H1 (cell line): Measurements from ENCODE around the gene MT1F. TPM values are rescaled to one million over a fixed set of nuclear protein-coding genes. Genes with fewer than 3 reads are reported as not detected.

ENCODE experiments used
- CTCF ChIA-PET: fragments of 300-600 bp; sonication (Branson Sonifier 250); formaldehyde crosslinking; loops from one replicate; lab custom pipeline; 2021; ENCODE audit not compliant: partially characterized antibody; lab: Charles Lee
- POLR2A ChIA-PET: fragments of 300-600 bp; sonication (Branson Sonifier 250); formaldehyde crosslinking; loops from one replicate; lab custom pipeline; 2021; ENCODE audit warnings: inconsistent platforms; ENCODE audit not compliant: partially characterized antibody; lab: Charles Lee
- DNase-seq, 2 experiments: peaks; one replicate each; pipeline versions ENCODE4 v3.0.0 to v3.0.0-alpha.2; 2010 to 2022; ENCODE audit warnings: low spot score in 2 of 2, low read depth in 1 of 2, mixed read lengths in 1 of 2
- FAIRE-seq: peaks from 2 replicates; lab custom pipeline; 2011; peaks lifted over from hg19 to GRCh38; lab: Jason Lieb, UNC
- H2AFZ ChIP-seq: 2 replicates; pipeline ENCODE4 v1.8.1; 2012; ENCODE audit warnings: low read length, inconsistent platforms
- H2AK5ac ChIP-seq: 2 replicates; pipeline ENCODE4 v1.6.1; 2013; ENCODE audit warnings: low read depth, low read length
- H2BK120ac ChIP-seq: replicated peaks from 2 replicates; pipeline ENCODE3; 2013; ENCODE audit warnings: low read depth, low read length, inconsistent platforms
- H2BK12ac ChIP-seq: 2 replicates; pipeline ENCODE4 v1.6.1; 2013; ENCODE audit warnings: low read depth, low read length
- H2BK15ac ChIP-seq: 2 replicates; pipeline ENCODE4 v1.6.1; 2013; ENCODE audit warnings: low read length
- H2BK20ac ChIP-seq: 2 replicates; pipeline ENCODE4 v1.6.1; 2013; ENCODE audit warnings: low read length
- H2BK5ac ChIP-seq: 2 replicates; pipeline ENCODE4 v1.6.1; 2013; ENCODE audit warnings: low read depth, low read length
- H3K14ac ChIP-seq: 2 replicates; pipeline ENCODE4 v1.6.1; 2013; ENCODE audit warnings: inconsistent platforms; ENCODE audit not compliant: insufficient read length
- H3K18ac ChIP-seq: 2 replicates; pipeline ENCODE4 v1.6.1; 2013; ENCODE audit warnings: low read length; ENCODE audit errors: extremely low read depth
- H3K23ac ChIP-seq: 2 replicates; pipeline ENCODE4 v1.6.1; 2013; ENCODE audit warnings: inconsistent platforms; ENCODE audit not compliant: insufficient read length
- H3K23me2 ChIP-seq: 2 replicates; pipeline ENCODE4 v1.6.1; 2013; ENCODE audit warnings: low read depth, low read length
- H3K27ac ChIP-seq: 2 replicates; pipeline ENCODE4 v1.6.1; 2011; ENCODE audit warnings: low read depth, low read length, inconsistent platforms
- H3K27me3 ChIP-seq, 4 experiments: replicated peaks in 1 of 4; 1 replicate in 1 of 4; 2 replicates in 3 of 4; pipeline versions ENCODE4 v1.6.1 to v1.8.1; 2011 to 2013; ENCODE audit warnings: low read length in 3 of 4, mild to moderate bottlenecking in 3 of 4, inconsistent platforms in 2 of 4, mixed read lengths in 2 of 4, moderate library complexity in 1 of 4; ENCODE audit not compliant: control insufficient read depth in 3 of 4, insufficient read depth in 3 of 4; ENCODE audit errors: extremely low read depth in 1 of 4
- H3K36me3 ChIP-seq, 4 experiments: 2 replicates each; pipeline versions ENCODE4 v1.6.1 to v1.8.1; 2011 to 2013; ENCODE audit warnings: mild to moderate bottlenecking in 4 of 4, low read length in 3 of 4, moderate library complexity in 2 of 4, control low read depth in 1 of 4, inconsistent platforms in 1 of 4; ENCODE audit not compliant: insufficient read depth in 4 of 4, control insufficient read depth in 2 of 4
- H3K4ac ChIP-seq: replicated peaks from 2 replicates; pipeline ENCODE3; 2013; ENCODE audit warnings: low read length, low read depth, mixed read lengths, inconsistent platforms; ENCODE audit not compliant: insufficient read length
- H3K4me1 ChIP-seq, 4 experiments: replicated peaks in 1 of 4; 1 replicate in 1 of 4; 2 replicates in 3 of 4; pipeline versions ENCODE4 v1.6.1 to v1.8.1; 2011 to 2013; ENCODE audit warnings: low read length in 3 of 4, inconsistent platforms in 2 of 4, mixed read lengths in 1 of 4; ENCODE audit not compliant: insufficient read depth in 4 of 4, control insufficient read depth in 3 of 4
- H3K4me2 ChIP-seq, 2 experiments: 2 replicates each; pipeline versions ENCODE4 v1.6.1 to v1.8.1; 2011 to 2013; ENCODE audit warnings: low read depth in 2 of 2, low read length in 2 of 2, control low read depth in 1 of 2, inconsistent platforms in 1 of 2, mild to moderate bottlenecking in 1 of 2; ENCODE audit not compliant: insufficient read depth in 1 of 2
- H3K4me3 ChIP-seq, 4 experiments: fragments of 200-600, 300-600 bp in 1 of 4; sonication (generic), shearing (Covaris generic), sonication (Bioruptor Twin) in 1 of 4; 2 replicates each; pipeline versions ENCODE4 v1.5.1 to v1.8.1; 2011 to 2016; ENCODE audit warnings: low read length in 4 of 4, low read depth in 3 of 4, control low read depth in 2 of 4, inconsistent platforms in 2 of 4, mild to moderate bottlenecking in 2 of 4, mixed read lengths in 1 of 4, moderate library complexity in 1 of 4; ENCODE audit not compliant: insufficient read depth in 2 of 4; ENCODE audit errors: extremely low read depth in 1 of 4
- H3K56ac ChIP-seq: replicated peaks from 2 replicates; pipeline ENCODE3; 2013; ENCODE audit warnings: low read depth, mild to moderate bottlenecking, mixed read lengths, low read length, inconsistent platforms; ENCODE audit not compliant: insufficient read length
- H3K79me1 ChIP-seq: 2 replicates; pipeline ENCODE4 v1.6.1; 2013; ENCODE audit warnings: low read depth, low read length, control low read depth
- H3K79me2 ChIP-seq, 2 experiments: 2 replicates each; pipeline versions ENCODE4 v1.6.1 to v1.8.1; 2012 to 2013; ENCODE audit warnings: low read length in 2 of 2, mild to moderate bottlenecking in 2 of 2, inconsistent platforms in 1 of 2; ENCODE audit not compliant: insufficient read depth in 2 of 2, control insufficient read depth in 1 of 2
- H3K9ac ChIP-seq, 4 experiments: replicated peaks in 1 of 4; 1 replicate in 1 of 4; 2 replicates in 3 of 4; pipeline versions ENCODE4 v1.6.1 to v1.8.1; 2011 to 2013; ENCODE audit warnings: low read depth in 3 of 4, low read length in 3 of 4, control low read depth in 2 of 4, mild to moderate bottlenecking in 2 of 4, moderate library complexity in 2 of 4, inconsistent platforms in 1 of 4; ENCODE audit errors: extremely low read depth in 1 of 4
- H3K9me3 ChIP-seq, 2 experiments: 2 replicates each; pipeline versions ENCODE4 v1.6.1 to v1.8.1; 2012 to 2013; ENCODE audit warnings: mild to moderate bottlenecking in 2 of 2, moderate library complexity in 2 of 2, control low read depth in 1 of 2, inconsistent platforms in 1 of 2, low read depth in 1 of 2, low read length in 1 of 2, mixed read lengths in 1 of 2; ENCODE audit not compliant: insufficient read depth in 2 of 2
- H4K20me1 ChIP-seq, 2 experiments: replicated peaks in 1 of 2; 2 replicates each; pipeline versions ENCODE3 to v1.8.1; 2011 to 2013; ENCODE audit warnings: inconsistent platforms in 2 of 2, low read length in 2 of 2, mild to moderate bottlenecking in 1 of 2; ENCODE audit not compliant: insufficient read depth in 2 of 2, control insufficient read depth in 1 of 2
- H4K5ac ChIP-seq: 2 replicates; pipeline ENCODE4 v1.6.1; 2013; ENCODE audit warnings: low read length, low read depth, mixed read lengths, inconsistent platforms; ENCODE audit not compliant: insufficient read length
- H4K8ac ChIP-seq: 2 replicates; pipeline ENCODE4 v1.8.0; 2013; ENCODE audit warnings: mild to moderate bottlenecking, moderate library complexity, low read length, inconsistent platforms; ENCODE audit not compliant: insufficient read depth; ENCODE audit errors: extremely low read depth
- H4K91ac ChIP-seq: replicated peaks from 2 replicates; pipeline ENCODE3; 2013; ENCODE audit warnings: low read length, mixed read lengths, inconsistent platforms; ENCODE audit not compliant: insufficient read length
- BACH1 ChIP-seq: IDR thresholded peaks from 2 replicates; pipeline ENCODE4 v1.6.1; 2012; ENCODE audit warnings: low read length, improper control_type of control experiment
- BCL11A ChIP-seq, 2 experiments: IDR thresholded peaks; one replicate each; pipeline ENCODE4 v1.6.1; 2011; ENCODE audit warnings: low read depth in 2 of 2, low read length in 2 of 2, mild to moderate bottlenecking in 2 of 2
- EGR1 ChIP-seq: IDR thresholded peaks from 2 replicates; pipeline ENCODE4 v1.6.1; 2011; ENCODE audit warnings: low read depth, low read length, borderline replicate concordance
- EP300 ChIP-seq, 2 experiments: IDR thresholded peaks; 1 replicate in 1 of 2; 2 replicates in 1 of 2; pipeline ENCODE4 v1.6.1; 2011 to 2012; ENCODE audit warnings: low read depth in 2 of 2, low read length in 2 of 2, mild to moderate bottlenecking in 2 of 2, borderline replicate concordance in 1 of 2, inconsistent platforms in 1 of 2, moderate library complexity in 1 of 2
- FOSL1 ChIP-seq: IDR thresholded peaks from 2 replicates; pipeline ENCODE4 v1.6.1; 2011; ENCODE audit warnings: mild to moderate bottlenecking, low read depth, low read length, moderate library complexity; ENCODE audit not compliant: insufficient read depth
- HDAC6 ChIP-seq: IDR thresholded peaks from one replicate; pipeline ENCODE4 v1.7.1; 2012; ENCODE audit warnings: low read depth, mild to moderate bottlenecking, inconsistent platforms, low read length, moderate library complexity
- JUN ChIP-seq: IDR thresholded peaks from 2 replicates; pipeline ENCODE4 v1.6.1; 2011; ENCODE audit warnings: low read depth, mild to moderate bottlenecking, improper control_type of control experiment, low read length
- KDM1A ChIP-seq: fragments of 200-600, 300-600 bp; sonication (generic); IDR thresholded peaks from 2 replicates; pipeline ENCODE4 v1.7.1; 2016; ENCODE audit warnings: mild to moderate bottlenecking, low read length, borderline replicate concordance
- POLR2A ChIP-seq, 2 experiments: IDR thresholded peaks; 1 replicate in 1 of 2; 2 replicates in 1 of 2; pipeline ENCODE4 v1.6.1; 2011; ENCODE audit warnings: low read depth in 2 of 2, low read length in 2 of 2, mild to moderate bottlenecking in 2 of 2; ENCODE audit errors: control extremely low read depth in 1 of 2
- SP2 ChIP-seq: IDR thresholded peaks from 2 replicates; pipeline ENCODE4 v1.6.1; 2012; ENCODE audit warnings: mild to moderate bottlenecking, low read length, inconsistent platforms
- SUZ12 ChIP-seq: fragments of 200-600 bp; sonication (generic); IDR thresholded peaks from 2 replicates; pipeline ENCODE4 v1.6.1; 2012; ENCODE audit warnings: mild to moderate bottlenecking, inconsistent platforms, low read length, moderate library complexity, mixed read lengths
- YY1 ChIP-seq: IDR thresholded peaks from 2 replicates; pipeline ENCODE4 v1.6.1; 2011; ENCODE audit warnings: low read depth, mild to moderate bottlenecking, low read length
- ZNF274 ChIP-seq: IDR thresholded peaks from 2 replicates; pipeline ENCODE4 v1.7.0; 2012; ENCODE audit warnings: low read length, borderline replicate concordance; ENCODE audit errors: extremely low read depth
- WGBS, 2 experiments: shearing (Covaris generic) in 1 of 2; methylation state at CpG; one replicate each; pipeline versions ENCODE4 v1.1.6 to v1.1.7; 2013 to 2015; ENCODE audit warnings: low lambda C conversion rate in 2 of 2, mixed read lengths in 2 of 2, inconsistent platforms in 1 of 2, low coverage in 1 of 2, missing lambda C conversion rate in 1 of 2; ENCODE audit not compliant: insufficient replicate concordance in 2 of 2, insufficient coverage in 1 of 2, insufficient read length in 1 of 2; ENCODE audit errors: extremely low coverage in 1 of 2, missing lambda C conversion rate in 1 of 2; 5-methylcytosine and 5-hydroxymethylcytosine counted together
- polyA plus RNA-seq, 7 experiments: library from polyadenylated mRNA; depleted of rRNA in 3 of 7; stranded (reverse) in 5 of 7; unstranded in 2 of 7; fragments of >200 nt in 5 of 7; fragments of 200-250 nt in 2 of 7; gene quantifications; 1 replicate in 5 of 7; 2 replicates in 1 of 7; 4 replicates in 1 of 7; pipeline versions ENCODE4 v1.2.1 to v1.2.3, GENCODE V29; 2011 to 2013; ENCODE audit warnings: missing spikeins in 2 of 7, mixed read lengths in 2 of 7
- total RNA-seq: library from RNA; stranded (reverse); fragmentation: NEBNext Ultra II Directional; extraction: Animal tissue kit (Norgen Biotek cat#: 25700); gene quantifications from 2 replicates; pipeline ENCODE4 v1.2.1, GENCODE V29; 2021
- TF ChIP-seq, protein P1 (sequence below): IDR thresholded peaks from 2 replicates; pipeline ENCODE4 v1.6.1; 2011; ENCODE audit warnings: low read depth, mild to moderate bottlenecking, low read length; ENCODE audit not compliant: insufficient read depth

The MT1F gene
- total and polyA plus RNA-seq, 2 of the 8 experiments (the other 6 are each of a cell fraction or from before 2014, with no cell fraction given) = 5.9 to 20.8 TPM

DNA sequence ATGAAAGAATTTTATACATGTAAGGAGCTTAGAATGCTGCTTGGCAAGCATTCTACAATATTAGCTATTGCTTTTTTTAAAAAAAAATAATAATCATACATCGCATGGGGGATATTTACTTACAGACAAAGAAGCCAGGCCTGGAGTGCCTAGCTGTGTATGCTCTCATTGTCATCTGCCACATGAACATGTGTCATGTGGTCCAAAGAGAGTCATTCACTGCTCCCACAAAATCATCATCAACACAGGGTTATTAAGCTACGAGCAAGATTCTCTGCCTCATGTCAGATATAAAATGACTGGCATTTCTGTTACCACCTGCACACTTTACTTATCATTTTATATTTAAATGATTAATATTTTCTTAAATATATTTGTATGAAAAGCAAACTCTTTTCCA is 34.1 kb upstream of the MT1F start:
- Histone ChIP-seq H3K23ac (no peak overlapping the region), H3K36me3 (no peaks in the 10 kb centered on the region), H3K4me3 (no peak overlapping the region), H3K4me1 (peaks cover 0 to 17% (median 14%) of the 10 kb centered on the region in 4 experiments; a peak in 6 of 7 replicates), H2AFZ (no peak overlapping the region), H4K5ac (no peak overlapping the region), H3K9me3 (no peaks in the 10 kb centered on the region), H4K91ac (no peak overlapping the region), H3K56ac (no peak overlapping the region), H3K23me2 (peaks cover 5% of the 10 kb centered on the region; the same call in 1 of the 2 replicates), H3K27ac (no peak overlapping the region), H3K18ac (no peak overlapping the region), H3K79me1 (no peaks in the 10 kb centered on the region), H3K79me2 (no peaks in the 10 kb centered on the region), H2BK15ac (no peak overlapping the region), H2BK20ac (no peak overlapping the region), H2BK12ac (no peak overlapping the region), H2BK5ac (no peak overlapping the region), H2BK120ac (no peak overlapping the region), H4K20me1 (peaks cover 0 to 8% of the 10 kb centered on the region in 2 experiments), H3K14ac (no peak overlapping the region), H3K9ac (no peak overlapping the region), H2AK5ac (no peak overlapping the region), H3K4ac (no peak overlapping the region), H3K27me3 (peaks cover 51 to 85% (median 81%) of the 10 kb centered on the region in 4 experiments), H4K8ac (no peak overlapping the region), H3K4me2 (no peak overlapping the region)
- ChIA-PET CTCF (interaction anchor here (0.8 to 2.8 kb wide), 5 partner anchors 11 to 96 kb away, joined by 3 to 9 read pairs (median 3); no protein-coding TSS in a partner anchor), POLR2A (interaction anchor here (0.9 to 4.7 kb wide), 5 partner anchors 13 to 60 kb away, joined by 5 to 66 read pairs (median 29); partner anchors contain the start of genes MT1G, MT1H, MT1X and MT2A)
- DNase-seq (no peak), FAIRE-seq (no peak)
- 96% methylated on average over 2 of the region's 2 CpGs; no CpG with 5 or more reads in 1 of the 2 experiments for WGBS, 2 experiments
- TF ChIP-seq SP2 (no peak), ZNF274 (no peak), HDAC6 (no peak), JUN (no peak), SUZ12 (no peak), POLR2A (IDR thresholded peaks at IDR 0.05; ENCODE audit: control extremely low read depth in 1 of 2, low read depth in 2 of 2, low read length in 2 of 2) (no peak), EGR1 (no peak), YY1 (no peak), KDM1A (no peak), BCL11A (IDR thresholded peaks at IDR 0.05; ENCODE audit: low read depth in 2 of 2, low read length in 2 of 2) (no peak), EP300 (IDR thresholded peaks at IDR 0.05; ENCODE audit: borderline replicate concordance in 1 of 2, low read depth in 2 of 2, low read length in 2 of 2) (no peak), BACH1 (no peak), FOSL1 (no peak)
- TF ChIP-seq, protein P1, sequence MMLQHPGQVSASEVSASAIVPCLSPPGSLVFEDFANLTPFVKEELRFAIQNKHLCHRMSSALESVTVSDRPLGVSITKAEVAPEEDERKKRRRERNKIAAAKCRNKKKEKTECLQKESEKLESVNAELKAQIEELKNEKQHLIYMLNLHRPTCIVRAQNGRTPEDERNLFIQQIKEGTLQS = no peak
